Measurements from ENCODE around the gene BCAR3.
"Not testable (repeated sequence)": the region's sequence is repeated elsewhere in the genome, so short reads cannot be mapped to it uniquely, and the experiment has no call there.

DNA sequence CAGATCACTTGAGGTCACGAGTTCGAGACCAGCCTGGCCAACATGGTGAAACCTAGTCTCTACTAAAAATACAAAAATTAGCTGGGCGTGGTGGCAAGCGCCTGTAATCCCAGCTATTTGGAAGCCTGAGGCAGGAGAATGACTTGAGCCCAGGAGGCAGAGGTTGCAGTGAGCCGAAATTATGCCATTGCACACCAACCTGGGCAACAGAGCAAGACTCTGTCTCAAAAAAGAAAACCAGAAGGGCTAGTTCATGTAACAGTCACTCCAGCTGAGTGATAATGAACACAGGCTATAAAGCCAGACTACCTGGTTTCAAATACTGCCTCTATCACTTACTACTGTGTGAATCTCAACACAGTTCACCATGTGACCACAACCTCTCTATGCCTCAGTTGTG lies 31.5 kb downstream of the BCAR3 start:
- TF ChIP-seq CTCF (IDR thresholded peaks at IDR 0.05); ZFX (IDR thresholded peaks at IDR 0.05; ENCODE audit: borderline replicate concordance): not testable (repeated sequence)

All from 22Rv1 (cell line).